ENCODE measurements around the gene ABR.

DNA sequence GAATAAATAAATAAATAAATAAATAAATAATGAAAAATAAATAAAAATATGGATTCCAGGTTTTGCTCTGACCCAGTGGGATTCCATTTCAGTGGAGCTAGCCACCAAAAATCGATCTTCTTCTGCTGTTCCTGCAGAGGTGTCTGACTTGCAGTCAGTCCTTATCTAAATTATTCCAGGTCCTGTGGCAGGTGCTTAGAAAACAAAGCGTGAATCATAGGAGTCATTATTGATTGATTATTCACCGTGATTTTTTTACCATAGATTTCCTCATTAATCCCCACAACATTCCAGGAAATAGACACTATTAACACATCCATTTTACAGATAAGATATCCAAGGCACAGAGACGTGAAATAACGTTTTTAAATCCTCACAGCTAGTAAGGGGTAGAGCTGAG is 31.5 kb upstream of the ABR start:
- TF ChIP-seq CTCF (IDR thresholded peaks at IDR 0.05), result no peak
- no peak for TF ChIP-seq POLR2A (IDR thresholded peaks at IDR 0.05)

All from adrenal gland (tissue), 5 donors.